SK-N-SH treated with all-trans-retinoic acid at 6 μM for 48 hours (cell line): ENCODE measurements around the gene YBX1.

Source experiments
- ARNTL ChIP-seq: fragments of 450-650 bp; formaldehyde crosslinking; IDR thresholded peaks from 2 replicates; pipeline ENCODE4 v1.5.0; 2020; ENCODE audit warnings: low read depth, mild to moderate bottlenecking, moderate library complexity, borderline replicate concordance
- BACH2 ChIP-seq: fragments of 250-450 bp; sonication (Bioruptor Pico); IDR thresholded peaks from 2 replicates; pipeline ENCODE4 v1.9.0; 2021; ENCODE audit warnings: mild to moderate bottlenecking, borderline replicate concordance
- PPARA ChIP-seq: fragments of 250-450 bp; sonication (Bioruptor Pico); IDR thresholded peaks from 2 replicates; pipeline ENCODE4 v1.5.0; 2020; ENCODE audit warnings: mild to moderate bottlenecking, borderline replicate concordance
- ZC3H10 ChIP-seq: fragments of 250-450 bp; sonication (Bioruptor Pico); IDR thresholded peaks from 2 replicates; pipeline ENCODE4 v1.5.1; 2021; ENCODE audit warnings: mild to moderate bottlenecking, moderate library complexity
- ZFP3 ChIP-seq: fragments of 250-450 bp; sonication (Bioruptor Pico); IDR thresholded peaks from 2 replicates; pipeline ENCODE4 v1.5.0; 2020; ENCODE audit warnings: mild to moderate bottlenecking, moderate library complexity
- ZNF70 ChIP-seq: fragments of 450-650 bp; formaldehyde crosslinking; IDR thresholded peaks from 2 replicates; pipeline ENCODE4 v1.5.0; 2020; ENCODE audit warnings: mild to moderate bottlenecking, moderate library complexity
- TF ChIP-seq, protein P1 (sequence below): fragments of 250-450 bp; sonication (Bioruptor Pico); IDR thresholded peaks from 2 replicates; pipeline ENCODE4 v1.8.0; 2020; ENCODE audit warnings: mild to moderate bottlenecking, moderate library complexity, borderline replicate concordance

- TF ChIP-seq ZFP3 (CRISPR knock-in tag) (no peak), ZNF70 (CRISPR knock-in tag) (no peak), PPARA (CRISPR knock-in tag) (no peak), ZC3H10 (no peak), ARNTL (CRISPR knock-in tag) (no peak), BACH2 (CRISPR knock-in tag) (no peak)
- TF ChIP-seq, protein P1, sequence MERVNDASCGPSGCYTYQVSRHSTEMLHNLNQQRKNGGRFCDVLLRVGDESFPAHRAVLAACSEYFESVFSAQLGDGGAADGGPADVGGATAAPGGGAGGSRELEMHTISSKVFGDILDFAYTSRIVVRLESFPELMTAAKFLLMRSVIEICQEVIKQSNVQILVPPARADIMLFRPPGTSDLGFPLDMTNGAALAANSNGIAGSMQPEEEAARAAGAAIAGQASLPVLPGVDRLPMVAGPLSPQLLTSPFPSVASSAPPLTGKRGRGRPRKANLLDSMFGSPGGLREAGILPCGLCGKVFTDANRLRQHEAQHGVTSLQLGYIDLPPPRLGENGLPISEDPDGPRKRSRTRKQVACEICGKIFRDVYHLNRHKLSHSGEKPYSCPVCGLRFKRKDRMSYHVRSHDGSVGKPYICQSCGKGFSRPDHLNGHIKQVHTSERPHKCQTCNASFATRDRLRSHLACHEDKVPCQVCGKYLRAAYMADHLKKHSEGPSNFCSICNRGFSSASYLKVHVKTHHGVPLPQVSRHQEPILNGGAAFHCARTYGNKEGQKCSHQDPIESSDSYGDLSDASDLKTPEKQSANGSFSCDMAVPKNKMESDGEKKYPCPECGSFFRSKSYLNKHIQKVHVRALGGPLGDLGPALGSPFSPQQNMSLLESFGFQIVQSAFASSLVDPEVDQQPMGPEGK (CRISPR knock-in tag), result no peak
Measured at GRCh38 chr1:42670425-42670824, 11.8 kb upstream of the YBX1 start.
